Stimulated activated CD8-positive, alpha-beta memory T cell treated with anti-CD3 and anti-CD28 coated beads, Interleukin-7, amount 100 ng/mL, for 24 hours (primary cell): ENCODE measurements around the gene KCNC3.

Experiments
- DNase-seq: peaks from one replicate; pipeline ENCODE4 v3.0.0-alpha.2; 2020; ENCODE audit warnings: low read depth

Gene KCNC3

DNA sequence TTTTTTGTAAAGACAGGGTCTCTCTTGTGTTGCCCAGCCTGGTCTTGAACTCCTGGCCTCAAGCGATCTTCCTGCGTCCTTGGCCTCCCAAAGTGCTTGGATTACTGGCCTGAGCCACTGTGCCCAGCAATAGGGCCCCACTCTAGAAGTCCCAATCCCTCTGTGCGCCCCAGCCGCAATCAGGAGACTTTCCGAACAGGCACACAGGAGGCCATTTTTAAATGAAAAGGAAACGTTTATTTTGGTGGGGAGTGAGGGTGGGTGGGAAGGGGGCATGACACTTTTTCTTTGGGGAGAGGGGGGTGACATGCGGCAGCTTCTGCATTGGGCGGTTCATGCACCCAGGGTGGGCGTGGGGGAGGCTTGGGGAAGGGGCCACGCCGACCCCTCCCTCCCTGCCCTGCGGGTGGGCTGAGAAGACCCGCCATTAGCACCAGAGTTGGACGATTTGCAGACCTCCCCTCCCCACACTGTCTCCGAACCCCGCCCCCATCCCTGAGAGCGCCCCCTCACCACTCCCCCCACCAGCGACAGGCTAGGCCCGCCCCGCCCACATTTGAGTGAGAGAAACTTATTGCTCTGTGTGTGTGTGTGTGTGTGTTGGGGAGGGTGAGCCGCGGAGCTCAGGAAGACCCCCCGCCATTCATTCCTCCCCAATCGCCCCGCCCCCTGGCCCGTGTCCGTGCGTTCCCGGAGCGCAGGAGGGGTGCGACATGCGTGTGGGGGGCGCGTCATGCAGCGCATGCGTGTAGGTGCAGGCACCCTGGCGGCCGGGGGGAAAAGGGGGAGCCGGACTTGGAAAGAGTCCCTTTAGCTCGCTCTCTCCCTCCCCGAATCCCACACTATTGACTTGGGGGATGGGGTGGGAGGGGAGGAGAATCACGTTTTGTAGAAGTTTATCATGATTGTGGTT lies 17.2 kb downstream of the KCNC3 start:
- no peak for DNase-seq

DNA sequence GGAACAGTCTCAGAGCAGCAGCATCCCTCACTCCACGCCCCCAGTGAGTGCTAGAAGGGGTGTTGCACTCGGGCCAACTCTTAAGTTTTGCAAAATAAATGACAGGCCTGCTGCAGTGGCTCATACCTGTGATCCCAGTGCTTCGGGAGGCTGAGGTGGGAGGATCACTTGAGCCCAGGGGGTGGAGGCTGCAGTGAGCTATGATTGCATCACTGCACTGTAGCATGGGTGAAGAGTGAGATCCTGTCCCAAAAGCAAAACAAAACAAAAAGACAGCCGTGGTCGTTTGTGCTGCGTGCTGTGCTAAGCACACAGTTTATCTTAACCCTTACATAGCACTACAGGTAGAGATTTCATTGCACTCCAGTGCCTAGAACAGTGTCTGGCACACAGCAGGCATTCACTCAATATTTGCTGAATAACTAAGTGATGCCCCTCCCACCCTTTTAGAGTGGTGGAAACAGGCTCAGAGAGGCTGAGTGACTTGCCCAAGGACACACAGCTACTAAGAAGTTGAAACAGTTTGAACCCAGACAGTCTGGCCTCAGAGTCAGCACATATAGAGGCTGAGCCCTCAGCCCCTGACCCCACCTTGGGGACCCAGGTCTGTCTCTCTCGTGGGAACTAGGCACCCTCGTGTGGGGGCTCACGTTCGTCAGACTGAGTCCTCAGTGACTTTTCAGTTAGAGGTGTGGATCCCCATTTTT lies 18.3 kb downstream of the KCNC3 start:
- DNase-seq = no peak

DNA sequence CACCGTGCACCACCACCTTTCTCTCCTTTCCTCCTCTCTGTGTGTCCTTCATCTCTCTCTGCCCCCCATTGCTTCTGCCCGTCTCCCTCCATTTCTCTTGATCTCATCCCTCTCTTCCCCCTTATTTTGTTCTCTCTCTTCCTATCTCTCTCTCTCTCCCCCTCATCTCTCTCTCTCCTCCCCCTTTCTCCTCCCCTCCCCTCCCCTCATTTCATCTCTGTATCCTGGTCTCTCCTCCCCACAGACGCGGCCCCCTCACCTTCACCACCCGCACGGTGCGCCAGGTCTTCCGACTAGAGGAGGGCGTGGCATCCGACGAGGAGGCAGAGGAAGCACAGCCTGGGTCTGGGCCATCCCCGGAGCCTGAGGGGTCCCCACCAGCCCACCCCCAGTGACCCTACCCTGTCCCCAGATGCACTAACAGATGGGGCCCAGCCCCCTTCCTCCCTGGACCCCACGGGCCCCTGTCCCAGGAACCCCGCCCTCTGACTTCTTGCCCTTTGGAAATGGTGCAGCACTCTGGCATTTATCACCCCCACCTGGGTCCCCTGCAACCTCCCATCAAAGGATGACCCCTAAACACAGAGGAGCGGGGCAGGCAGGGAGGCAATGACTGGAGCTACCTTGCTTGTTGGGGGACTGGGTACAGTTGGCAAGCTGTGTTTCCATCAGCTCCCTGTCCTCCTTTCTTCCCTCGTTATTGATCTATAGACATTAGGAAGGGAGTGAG lies 19.6 kb downstream of the KCNC3 start:
- no peak for DNase-seq

DNA sequence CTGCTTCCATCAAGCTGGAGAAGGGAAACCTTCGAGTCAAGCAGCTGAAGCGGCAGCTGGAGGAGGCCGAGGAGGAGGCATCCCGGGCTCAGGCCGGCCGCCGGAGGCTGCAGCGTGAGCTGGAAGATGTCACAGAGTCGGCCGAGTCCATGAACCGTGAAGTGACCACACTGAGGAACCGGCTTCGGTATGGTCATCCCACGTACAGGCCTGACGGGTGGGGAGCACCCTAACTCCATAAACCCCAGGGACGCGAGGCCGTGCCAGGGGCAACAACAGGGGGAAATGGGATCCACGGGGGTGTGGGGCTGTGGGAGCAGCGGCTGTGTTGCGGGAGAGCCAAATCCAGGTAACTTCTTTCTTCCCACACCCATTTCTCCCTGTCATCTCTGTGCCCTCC lies 20.2 kb downstream of the KCNC3 start:
- DNase-seq = no peak

DNA sequence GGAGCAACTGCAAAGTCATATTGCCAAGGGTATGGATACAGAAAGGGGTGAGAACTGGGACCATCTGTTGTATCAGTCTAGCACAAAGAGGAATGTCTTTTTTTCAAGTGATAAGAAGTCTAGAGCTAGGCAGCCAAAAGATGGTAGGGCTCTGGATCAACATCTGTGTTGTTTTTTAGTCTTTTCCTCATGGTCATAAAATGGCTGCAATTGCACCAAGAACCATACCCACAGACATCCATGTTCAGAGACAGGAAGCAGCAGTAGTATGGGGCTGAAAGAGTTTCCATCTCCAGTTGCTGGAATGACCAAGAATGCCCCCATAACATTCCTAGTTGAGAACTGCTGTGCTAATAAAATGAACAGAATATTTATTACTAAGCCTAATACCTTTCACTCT lies 25.6 kb downstream of the KCNC3 start:
- DNase-seq = no peak

DNA sequence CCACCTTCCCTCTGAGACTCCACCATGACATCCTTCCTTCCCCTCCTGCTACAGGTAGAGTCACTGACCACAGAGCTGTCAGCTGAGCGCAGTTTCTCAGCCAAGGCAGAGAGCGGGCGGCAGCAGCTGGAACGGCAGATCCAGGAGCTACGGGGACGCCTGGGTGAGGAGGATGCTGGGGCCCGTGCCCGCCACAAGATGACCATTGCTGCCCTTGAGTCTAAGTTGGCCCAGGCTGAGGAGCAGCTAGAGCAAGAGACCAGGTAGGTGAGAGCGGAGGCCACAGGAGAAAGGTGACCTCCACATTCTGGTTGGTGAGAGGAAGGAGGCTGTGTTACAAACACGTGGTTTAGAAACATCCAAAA lies 27.6 kb downstream of the KCNC3 start:
- DNase-seq = no peak

DNA sequence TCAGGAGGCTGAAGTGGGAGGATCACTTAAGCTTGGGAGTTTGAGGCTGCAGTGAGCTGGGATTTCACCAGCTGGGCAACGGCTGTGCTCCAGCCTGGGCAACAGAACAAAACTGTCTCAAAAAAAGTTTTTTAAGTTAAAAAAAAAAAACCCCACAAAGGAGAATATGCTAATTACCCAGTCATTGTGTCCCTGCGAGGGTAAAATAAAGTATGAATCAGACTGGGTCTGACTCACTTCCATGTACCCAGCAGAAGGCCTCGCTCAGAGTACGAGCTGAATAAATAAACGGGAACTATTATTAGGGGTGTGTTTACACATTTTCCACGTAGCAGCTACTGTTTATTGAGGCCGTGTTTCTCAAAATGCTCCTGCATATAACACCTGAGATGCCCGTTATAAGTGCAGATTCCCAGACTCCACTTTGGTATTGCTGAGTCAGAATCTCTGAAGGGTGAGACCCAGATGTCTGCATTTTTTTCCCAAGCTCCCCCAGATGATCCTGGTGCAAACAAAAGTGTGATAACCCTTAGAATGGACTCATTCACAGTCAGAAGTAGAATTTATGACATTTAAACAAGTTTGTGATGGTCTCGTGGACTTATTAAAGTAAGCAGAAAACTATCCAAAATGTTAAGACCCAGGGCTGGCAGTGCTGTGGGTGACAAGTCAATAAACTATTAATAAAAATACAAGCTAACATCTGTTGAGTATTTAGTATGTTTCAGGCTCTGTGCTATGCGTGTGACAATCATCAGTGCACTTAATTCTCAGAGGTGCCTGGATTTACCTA lies 28.2 kb downstream of the KCNC3 start:
- DNase-seq = no peak

DNA sequence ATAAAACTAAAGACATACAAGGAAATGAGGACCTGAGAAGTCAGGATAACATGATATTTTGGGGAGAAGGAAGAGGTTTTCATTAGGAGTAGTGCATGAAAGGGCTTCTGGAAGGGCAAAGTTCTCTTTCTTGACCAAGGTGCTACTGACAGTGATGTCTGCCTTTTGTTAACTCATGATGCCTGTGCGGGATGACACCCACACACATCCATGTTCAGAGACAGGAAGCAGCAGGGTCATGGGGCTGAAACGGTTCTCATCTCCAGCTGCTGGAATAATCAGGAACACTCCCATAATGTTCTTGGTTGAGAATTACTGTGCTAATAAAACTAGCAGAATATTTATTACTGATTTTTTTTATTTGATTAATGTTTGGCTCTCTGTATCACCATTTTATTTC lies 29.1 kb downstream of the KCNC3 start:
- no peak for DNase-seq

DNA sequence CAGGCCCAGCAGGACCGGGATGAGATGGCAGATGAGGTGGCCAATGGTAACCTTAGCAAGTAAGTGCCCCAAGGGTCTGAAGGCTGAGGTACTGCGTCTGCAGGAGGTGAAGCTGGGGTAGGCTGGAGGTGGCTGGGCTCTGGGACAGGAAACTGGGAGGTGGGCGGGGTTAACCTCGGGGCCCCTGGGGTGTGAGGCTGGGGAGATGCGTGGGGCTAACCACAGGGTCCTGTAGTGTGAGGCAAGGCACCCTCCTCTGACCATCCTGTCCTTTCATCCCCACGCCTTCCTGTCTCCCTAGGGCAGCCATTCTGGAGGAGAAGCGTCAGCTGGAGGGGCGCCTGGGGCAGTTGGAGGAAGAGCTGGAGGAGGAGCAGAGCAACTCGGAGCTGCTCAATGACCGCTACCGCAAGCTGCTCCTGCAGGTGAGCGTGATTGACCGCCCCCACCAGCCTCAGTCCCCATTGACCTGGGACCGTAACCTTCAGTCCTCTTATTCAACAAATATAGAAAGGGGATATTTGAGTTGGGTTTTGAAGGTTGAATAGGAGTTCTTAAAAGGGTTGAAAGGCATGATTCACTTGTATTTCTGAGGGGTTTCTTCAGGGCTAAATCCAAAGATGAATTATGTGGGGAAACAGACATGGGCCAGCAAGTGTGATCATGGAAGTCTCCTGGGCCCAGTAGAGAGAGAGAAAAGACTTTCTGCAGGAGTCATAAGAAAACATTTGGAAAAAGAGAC lies 35.7 kb downstream of the KCNC3 start:
- DNase-seq = no peak

DNA sequence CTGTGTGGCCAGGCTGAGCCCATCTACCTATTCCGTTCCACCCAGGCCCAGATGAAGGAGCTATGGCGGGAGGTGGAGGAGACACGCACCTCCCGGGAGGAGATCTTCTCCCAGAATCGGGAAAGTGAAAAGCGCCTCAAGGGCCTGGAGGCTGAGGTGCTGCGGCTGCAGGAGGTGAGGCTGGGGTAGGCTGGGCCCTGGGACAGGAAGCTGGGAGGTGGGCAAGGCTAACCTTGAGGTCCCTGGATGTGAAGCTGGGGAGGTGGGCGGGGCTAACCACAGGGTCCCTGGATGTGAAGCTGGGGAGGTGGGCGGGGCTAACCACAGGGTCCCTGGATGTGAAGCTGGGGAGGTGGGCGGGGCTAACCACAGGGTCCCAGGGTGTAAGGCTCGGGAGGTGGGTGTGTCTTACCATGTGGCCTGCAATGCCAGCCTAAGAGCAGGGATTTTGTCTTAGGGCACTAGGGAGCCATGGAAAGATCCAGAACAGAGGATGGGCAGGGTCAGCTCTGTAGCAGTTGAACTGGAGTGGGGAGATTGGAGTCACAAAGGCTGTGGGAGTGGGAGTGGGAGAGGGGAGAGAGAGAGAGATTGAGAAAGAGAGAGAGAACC lies 36.9 kb downstream of the KCNC3 start:
- no peak for DNase-seq

DNA sequence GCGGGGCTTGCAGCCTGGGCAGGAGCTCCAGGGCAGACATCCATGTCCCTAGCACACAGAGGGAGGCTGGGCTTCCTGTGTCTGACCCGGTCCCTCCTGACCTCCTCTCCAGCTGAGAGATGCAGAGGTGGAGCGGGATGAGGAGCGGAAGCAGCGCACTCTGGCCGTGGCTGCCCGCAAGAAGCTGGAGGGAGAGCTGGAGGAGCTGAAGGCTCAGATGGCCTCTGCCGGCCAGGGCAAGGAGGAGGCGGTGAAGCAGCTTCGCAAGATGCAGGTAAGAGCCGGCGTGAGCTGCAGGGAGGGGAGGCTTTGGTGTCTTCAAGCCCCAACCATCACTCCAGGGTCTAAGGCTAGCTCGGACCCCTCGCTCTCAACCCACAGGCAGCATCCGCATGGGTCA lies 38.4 kb downstream of the KCNC3 start:
- DNase-seq = no peak

DNA sequence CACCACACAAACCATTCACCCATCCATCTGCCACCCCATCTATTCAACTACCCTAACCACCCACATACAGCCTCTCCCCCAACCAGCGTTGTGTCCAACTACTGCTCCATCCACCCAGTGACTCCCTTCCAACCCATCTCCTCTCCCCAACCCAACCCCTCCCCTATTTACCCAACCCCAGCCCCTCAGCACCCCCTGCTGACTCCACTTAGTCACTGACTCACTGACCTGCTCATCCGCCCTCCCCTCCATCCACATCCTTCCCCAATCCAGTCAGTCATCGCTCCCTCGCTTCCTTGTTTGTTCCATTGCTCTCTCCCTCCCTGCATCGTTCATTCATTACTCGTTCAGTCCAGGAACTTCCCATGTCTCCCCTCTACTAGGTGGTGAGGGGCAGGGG lies 39.2 kb downstream of the KCNC3 start:
- no peak for DNase-seq

DNA sequence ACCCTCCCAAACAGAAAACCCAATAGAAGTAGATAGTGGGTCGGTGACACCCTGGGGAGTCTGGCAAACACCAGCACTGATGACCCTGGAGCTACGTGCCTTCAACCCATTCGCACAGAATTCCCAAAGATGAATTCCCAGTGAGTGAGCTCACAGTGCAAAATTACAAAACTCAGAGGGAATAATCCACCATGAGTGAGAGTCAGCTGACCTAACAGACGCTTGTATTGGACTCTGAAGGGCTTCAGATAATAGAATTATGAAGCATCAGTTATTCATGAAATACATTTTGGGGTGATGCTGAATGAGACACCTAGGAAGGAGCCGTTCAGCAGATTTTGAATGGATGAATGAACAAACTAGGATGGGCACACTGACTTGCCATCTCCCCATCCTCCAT lies 40.2 kb downstream of the KCNC3 start:
- DNase-seq = no peak

DNA sequence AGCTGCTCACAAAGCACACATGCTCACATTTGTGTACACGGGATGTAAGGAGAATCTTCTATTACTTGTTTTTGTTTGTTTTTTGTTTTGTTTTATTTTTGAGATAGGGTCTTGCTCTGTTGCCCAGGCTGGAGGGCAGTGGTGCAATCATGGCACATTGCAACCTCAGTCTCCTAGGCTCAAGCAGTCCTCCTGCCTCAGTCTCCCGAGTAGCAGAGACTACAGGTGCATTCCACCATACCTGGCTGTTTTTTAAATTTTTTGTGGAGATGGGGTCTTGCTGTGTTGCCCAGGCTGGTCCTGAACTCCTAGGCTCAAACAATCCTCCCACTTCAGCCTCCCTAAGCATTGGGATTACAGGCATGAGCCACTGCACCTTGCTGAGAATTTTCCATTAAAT lies 41.8 kb downstream of the KCNC3 start:
- DNase-seq = no peak

DNA sequence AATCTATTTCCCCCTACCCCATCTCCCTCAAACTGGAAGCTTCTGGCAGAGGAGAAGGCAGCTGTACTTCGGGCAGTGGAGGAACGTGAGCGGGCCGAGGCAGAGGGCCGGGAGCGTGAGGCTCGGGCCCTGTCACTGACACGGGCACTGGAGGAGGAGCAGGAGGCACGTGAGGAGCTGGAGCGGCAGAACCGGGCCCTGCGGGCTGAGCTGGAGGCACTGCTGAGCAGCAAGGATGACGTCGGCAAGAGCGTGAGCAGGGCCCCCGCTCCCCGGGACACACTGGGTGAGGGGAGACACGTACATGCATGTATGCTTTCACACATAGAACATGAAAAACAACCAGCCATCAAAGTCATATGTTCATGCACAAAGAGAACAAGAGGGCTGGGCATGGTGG lies 42.7 kb downstream of the KCNC3 start:
- DNase-seq = no peak

DNA sequence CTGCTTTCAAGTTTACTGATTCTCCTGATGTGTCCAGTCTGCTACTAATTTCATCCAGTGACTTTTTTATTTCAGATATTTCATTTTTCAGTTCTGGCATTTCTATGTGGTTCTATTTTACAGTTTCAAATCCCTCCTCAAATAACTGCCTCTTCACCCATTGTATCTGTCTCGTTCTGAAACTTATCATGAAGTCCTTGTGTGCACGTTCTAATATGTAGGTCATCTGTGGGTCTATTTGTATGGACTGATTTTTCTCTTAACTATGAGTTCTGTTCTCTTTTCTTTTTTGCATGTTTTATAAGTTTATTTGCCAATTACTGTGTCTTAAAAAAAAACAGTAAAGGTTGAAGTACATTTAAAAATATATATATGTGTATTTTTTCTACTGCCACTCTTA lies 43.3 kb downstream of the KCNC3 start:
- DNase-seq = no peak

DNA sequence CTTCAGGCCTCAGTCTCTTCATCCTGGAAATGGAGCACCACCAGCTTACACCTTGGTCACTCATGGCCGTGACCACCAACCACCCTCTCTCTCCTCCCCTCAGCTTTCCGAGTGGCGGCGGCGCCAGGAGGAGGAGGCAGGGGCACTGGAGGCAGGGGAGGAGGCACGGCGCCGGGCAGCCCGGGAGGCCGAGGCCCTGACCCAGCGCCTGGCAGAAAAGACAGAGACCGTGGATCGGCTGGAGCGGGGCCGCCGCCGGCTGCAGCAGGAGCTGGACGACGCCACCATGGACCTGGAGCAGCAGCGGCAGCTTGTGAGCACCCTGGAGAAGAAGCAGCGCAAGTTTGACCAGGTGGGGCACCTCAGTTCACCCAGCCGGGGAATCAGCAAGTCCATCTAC lies 47.7 kb downstream of the KCNC3 start:
- no peak for DNase-seq

DNA sequence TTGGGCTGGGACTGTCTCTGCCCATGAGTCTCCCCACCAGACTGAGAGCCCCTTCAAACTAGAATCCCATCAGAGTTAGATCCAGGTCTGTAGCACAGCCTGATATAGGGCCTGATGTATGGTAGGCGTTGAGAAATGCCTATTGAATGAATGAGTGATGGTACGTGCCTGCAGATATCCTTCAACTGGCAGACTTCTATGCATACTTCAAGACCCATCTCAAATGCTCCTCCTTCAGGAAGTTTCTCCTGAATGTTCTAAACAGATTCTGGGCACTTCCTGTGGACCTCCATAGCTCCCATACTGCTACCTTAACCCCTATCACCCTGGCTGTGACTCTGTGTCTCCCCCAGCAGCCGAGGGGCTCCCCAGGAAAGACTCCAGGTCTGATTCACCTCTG lies 48.2 kb downstream of the KCNC3 start:
- DNase-seq = no peak

DNA sequence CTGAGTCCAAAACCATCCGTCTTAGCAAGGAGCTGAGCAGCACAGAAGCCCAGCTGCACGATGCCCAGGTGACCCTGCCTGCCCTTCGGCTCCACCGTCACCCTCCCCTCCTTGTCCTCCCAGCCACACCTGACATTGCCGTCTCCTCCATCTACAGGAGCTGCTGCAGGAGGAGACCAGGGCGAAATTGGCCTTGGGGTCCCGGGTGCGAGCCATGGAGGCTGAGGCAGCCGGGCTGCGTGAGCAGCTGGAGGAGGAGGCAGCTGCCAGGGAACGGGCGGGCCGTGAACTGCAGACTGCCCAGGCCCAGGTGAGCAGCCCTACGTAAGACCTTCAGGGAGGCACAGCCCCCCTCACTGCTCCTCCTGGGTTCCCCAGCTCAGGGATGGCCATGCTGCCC lies 49.1 kb downstream of the KCNC3 start:
- no peak for DNase-seq

DNA sequence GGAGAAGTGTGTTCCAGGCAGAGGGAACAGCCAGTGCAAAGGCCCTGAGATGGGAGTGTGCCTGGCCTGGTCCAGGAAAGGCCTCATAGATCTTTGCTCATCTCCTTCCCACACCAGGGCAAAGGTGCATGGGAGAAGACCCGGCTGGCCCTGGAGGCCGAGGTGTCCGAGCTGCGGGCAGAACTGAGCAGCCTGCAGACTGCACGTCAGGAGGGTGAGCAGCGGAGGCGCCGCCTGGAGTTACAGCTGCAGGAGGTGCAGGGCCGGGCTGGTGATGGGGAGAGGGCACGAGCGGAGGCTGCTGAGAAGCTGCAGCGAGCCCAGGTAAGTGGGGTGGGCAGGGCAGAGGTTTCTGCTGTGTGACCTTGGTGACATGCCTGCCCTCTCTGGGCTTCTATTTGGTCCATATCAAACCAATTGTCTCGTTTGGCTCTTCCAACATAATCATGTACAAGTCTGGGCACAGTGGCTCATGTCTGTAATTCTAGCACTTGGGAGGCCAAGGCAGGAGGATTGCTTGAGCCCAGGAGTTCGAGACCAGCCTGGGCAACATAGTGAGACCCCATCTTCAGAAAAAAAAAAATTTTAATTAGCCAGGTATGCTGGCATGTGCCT lies 51.1 kb downstream of the KCNC3 start:
- DNase-seq = no peak
